Stimulated activated CD4-positive, alpha-beta T cell treated with anti-CD3 and anti-CD28 coated beads, TNF-alpha, amount 100 ng/mL, for 24 hours (primary cell): ENCODE measurements around the gene PPP1R18.
"Not testable (repeated sequence)": the region's sequence is repeated elsewhere in the genome, so short reads cannot be mapped to it uniquely, and the experiment has no call there.

Source experiments
- DNase-seq, 3 experiments: peaks; one replicate each; pipeline ENCODE4 v3.0.0-alpha.2; 2020; ENCODE audit warnings: low read depth in 3 of 3

Gene PPP1R18

DNA sequence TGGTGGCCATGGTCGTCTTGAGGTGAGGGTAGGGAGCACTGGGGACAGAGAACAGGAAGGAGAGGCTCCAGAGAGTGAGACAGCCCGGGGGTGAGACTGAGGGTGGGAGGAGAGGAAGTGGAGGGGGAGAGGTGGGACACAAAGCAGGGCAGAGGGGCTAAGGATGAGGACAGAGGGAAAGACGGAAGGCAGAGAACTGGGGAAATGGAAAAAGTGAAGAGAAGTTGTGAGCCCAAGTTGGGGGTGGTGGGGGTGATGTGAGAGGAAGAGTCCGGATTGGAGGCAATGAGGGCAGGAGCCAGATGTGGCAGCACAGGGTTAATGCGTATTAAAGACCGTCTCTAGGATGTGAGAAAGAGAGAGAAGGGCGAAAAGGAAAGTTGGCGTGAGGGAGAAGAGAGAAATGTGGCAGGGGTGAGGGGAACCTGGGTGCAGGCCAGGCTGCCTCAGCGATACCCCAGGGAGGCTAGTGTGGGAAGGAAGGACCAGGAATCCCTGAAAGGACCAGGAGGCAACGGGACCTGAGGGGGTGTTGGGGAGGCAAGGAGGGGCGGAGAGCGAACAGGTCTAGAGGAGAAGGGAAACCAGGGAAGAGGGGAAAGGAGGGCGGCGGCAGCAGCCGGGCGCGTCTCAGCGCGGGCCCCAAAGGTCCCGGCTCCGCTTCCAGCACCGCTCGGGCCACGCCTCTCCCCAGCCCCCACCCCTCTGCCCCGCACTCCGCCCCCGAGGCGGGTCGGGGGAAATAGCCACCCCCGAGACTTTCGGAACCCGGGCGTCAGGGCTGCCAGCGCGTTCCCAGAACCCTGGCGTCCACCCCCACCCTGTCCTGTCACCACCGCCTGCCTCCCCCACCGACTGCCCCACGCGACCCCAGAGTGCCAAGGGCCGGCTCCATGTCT lies at the start of gene PPP1R18:
Gene PPP1R18 (minus strand): TSS at position 637 of the 899 bp plus-strand sequence. CDS start 627 bp downstream, at position 10.
- DNase-seq: peak; percentile 76 to 91 (median 80)

GRCh38 chr6:30735668-30736314 lies 49.3 kb upstream of the PPP1R18 start:
- DNase-seq: peak in 1 of 3 experiments; percentile 21

DNA sequence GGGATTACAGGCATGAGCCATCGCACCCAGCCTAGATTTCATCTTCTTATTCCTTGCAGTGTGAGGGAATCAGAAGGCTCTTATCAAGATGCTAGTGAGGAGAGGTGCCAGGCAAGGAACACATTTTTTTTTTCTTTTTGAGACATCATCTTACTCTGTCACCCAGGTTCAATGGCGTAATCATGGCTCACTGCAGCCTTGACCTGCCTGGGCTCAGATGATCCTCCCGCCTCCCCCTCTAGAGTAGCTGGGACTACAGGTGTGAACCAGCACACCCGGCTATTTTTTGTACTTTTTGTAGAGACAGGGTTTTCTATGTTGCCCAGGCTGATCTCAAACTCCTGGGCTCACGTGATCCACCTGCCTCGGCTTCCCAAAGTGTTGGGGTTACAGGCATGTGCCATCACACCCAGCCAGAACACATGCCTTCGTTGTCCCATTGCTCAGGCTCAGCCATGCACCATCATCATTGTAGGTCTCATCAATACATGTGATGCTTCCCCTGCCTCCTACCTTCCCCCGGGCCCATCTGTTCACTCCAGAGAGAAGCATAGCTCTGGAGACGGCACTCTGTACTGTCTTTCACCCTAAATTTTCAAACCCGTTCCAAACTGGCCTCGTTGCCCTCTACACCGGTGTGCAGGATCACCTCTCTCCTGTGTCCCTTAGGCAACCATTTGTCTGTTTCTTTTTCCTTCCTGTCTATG lies 45.9 kb upstream of the PPP1R18 start:
- DNase-seq: no peak

DNA sequence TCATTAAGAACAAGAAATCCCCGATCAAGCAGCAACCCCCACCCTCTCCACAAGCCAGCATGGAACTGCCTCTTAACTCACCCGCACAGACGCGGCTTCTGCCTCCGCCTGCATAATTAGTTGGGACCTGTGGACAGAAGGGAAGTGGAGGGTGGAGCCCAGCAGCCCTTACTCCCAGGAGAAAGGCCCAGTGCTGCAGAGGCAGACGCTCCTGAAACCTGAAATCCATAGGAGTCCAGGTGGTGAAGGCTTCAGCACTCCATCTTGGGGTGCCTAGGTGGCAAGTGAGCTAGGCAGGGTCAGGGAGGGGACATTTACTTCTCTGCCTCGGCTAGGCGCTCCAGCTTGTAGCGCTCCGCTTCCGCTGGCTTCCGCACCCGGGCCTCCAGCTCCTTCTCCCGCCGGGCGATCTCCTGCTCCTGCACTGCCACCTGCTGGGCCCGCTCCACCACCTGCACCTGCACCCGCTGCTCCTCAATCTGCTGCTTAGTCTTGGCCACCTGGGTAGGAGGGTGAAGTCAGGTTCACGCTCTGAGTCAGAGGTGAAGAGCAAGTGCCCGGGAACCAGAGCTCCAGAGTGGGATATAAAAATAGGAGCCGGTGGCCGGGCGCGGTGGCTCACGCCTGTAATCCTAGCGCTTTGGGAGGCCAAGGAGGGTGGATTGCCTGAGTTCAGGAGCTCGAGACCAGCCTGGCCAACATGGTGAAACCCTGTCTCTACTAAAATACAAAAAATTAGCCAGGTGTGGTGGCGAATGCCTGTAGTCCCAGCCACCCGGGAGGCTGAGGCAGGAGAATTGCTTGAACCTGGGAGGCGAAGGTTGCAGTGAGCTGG lies 44.4 kb upstream of the PPP1R18 start:
- DNase-seq: peak; percentile 71 to 88 (median 77)

GRCh38 chr6:30727920-30728553 lies 41.6 kb upstream of the PPP1R18 start:
- no peak for DNase-seq

DNA sequence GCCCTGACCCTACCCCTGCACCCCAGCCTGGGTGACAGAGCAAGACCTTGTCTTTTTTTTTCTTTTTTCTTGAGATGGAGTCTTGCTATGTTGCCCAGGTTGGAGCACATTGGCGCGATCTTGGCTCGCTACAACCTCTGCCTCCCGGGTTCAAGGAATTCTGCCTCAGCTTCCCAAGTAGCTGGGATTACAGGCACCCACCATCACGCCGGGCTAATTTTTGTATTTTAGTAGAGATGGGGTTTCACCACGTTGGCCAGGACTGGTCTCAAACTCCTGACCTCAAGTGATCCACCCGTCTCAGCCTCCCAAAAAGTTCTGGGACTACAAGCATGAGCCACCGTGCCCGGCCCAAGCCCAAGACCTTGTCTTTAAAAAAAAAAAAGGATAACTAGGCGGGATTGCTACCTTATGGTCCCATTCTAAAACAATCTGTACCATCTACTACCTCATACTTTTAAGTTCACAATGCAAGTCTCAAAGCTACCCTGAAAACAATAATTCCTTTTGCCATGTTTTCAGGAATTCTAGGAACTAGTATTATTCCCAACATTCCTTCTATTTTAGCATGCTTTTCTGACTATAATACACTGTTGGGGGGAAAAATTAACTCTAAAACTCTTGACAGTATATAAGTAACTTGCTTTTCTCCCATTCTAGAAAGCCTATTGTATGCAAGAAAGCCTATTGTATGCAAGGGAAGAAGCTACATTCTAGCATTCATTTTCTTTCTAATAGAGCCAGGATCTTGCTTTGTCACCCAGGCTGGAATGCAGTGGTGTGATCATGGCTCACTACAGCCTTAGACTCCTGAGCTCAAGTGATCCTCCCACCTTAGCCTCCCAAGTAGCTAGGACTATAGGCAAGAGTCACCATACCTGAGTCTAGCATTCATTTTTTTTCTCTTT lies 40.3 kb upstream of the PPP1R18 start:
- no peak for DNase-seq

GRCh38 chr6:30725713-30726505 lies 39.5 kb upstream of the PPP1R18 start:
- peak in 1 of 3 experiments; percentile 33 for DNase-seq

- no peak for DNase-seq
These were observed 38.6 kb upstream of the PPP1R18 start for GRCh38 chr6:30724906-30725667.

- not testable (repeated sequence) for DNase-seq
These were observed 37.6 kb upstream of the PPP1R18 start for GRCh38 chr6:30723843-30724741.

DNA sequence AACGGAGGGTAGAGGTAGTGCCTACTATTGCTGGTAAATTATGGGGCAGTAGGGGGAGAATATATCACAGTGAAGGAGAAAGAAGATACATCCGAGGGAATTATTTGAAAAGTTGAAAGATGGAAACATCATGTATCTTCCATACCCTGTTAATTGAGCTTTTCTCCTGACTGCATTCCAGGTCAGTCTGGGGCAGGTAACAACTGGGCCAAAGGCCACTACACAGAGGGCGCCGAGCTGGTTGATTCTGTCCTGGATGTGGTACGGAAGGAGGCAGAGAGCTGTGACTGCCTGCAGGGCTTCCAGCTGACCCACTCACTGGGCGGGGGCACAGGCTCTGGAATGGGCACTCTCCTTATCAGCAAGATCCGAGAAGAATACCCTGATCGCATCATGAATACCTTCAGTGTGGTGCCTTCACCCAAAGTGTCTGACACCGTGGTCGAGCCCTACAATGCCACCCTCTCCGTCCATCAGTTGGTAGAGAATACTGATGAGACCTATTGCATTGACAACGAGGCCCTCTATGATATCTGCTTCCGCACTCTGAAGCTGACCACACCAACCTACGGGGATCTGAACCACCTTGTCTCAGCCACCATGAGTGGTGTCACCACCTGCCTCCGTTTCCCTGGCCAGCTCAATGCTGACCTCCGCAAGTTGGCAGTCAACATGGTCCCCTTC lies 36.9 kb upstream of the PPP1R18 start:
- DNase-seq: not testable (repeated sequence)

DNA sequence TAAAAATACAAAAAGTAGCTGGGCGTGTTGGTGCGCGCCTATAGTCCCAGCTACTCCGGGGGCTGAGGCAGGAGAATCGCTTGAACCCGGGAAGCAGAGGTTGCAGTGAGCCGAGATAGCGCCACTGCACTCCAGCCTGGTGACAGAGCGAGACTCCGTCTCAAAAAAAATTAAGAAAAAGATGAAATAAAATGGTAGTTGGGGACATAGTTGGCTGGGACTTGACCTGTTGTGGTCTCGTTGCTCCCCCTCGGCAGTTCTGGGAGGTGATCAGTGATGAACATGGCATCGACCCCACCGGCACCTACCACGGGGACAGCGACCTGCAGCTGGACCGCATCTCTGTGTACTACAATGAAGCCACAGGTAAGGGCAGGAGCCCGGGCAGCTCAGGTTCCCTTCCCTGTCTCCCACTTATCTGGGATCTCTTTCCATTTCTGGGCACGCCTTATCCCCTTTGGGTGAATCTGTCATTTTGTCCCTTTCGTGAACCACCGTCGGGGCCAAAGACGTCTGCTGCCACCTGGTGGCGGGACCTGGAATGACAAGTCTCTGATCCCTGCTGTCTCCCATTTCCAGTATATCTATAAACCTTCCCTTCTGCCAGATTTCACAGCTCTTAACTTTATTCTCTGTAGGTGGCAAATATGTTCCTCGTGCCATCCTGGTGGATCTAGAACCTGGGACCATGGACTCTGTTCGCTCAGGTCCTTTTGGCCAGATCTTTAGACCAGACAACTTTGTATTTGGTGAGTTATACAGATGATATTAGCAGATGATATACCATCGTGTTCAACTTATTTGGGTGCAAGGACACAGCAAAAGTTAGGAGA lies 36.1 kb upstream of the PPP1R18 start:
- peak; percentile 73 to 82 (median 73) for DNase-seq

DNA sequence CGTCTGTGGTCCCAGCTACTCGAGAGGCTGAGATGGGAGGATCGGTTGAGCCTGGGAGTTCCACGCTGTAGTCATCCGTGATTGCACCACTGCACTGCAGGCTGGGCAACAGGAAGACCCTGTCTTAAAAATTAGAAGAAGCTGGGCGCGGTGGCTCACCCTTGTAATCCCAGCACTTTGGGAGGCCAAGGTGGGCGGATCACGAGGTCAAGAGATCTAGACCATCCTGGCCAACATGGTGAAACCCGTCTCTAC lies 35.5 kb upstream of the PPP1R18 start:
- DNase-seq: peak in 1 of 3 experiments; percentile 30

DNA sequence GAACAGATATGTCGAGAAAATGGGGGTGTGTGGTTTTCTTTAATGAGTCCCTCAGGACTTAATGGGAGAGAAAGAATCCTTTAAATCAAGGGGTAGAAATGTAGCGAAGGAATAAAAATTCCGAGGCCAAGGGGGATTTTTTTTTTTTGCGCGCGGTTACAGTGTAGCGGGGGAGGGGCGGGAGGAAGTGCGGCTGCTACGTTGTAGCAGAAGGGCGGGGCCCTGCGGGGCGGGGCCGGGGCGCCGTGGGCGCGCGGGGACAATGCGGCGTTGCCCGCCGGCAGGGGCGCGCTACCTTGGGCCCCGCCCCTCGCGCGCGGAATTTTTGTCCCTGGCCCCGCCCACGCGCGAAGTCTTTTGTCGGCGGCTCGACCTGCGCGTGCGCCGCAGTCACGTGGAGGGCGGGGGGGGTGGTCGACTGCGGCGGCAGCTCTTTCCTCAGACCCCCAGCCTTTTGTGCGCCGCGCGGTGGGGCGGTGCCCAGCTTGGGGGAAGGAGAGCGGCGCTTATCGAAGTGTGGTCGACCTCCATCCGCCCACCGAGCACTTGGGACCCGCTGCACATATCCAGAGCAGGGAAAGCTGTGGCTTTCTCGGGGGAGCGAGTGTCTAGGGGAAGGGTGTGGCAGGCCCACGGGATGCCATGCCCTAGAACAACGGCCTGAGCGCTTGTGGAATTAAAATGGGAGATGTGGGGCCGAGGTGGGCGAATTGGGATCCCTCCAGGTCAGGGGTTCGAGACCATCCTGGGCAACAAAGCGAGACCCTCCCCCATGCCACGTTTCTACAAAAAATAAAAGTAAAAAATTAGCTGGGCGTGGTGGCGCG lies 35.0 kb upstream of the PPP1R18 start:
- peak; percentile 92 to 95 (median 94) for DNase-seq

DNA sequence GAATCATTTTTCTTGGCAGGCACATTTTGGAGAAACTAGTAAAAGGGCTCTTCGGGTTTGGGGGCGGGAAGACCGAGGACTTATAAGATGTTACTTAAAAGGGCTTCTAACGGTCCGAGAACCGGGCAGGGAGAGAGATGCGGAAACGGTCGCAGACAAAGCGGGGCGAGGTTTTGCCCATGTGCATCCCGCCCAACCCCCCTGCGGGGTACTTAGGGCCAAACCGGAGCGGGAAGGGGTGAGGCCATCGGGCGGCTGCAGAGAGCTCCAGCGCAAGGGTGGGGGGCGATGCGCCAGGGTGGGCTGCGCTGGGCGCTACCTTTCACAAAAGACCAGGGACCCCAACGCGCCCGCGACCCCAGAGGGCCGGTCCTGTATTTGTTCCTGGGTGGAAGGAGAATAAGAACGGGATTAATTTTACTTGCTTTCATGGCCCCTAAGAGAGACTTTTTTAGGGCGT lies 34.3 kb upstream of the PPP1R18 start:
- DNase-seq: peak in 2 of 3 experiments; percentile 40 to 60
